Subcutaneous preadipocyte (primary cell): ENCODE measurements around the gene LRRC42. TPM values are rescaled to one million over a fixed set of nuclear protein-coding genes. Genes with fewer than 3 reads are reported as not detected.

Experiments
- total RNA-seq: library from RNA; depleted of rRNA; stranded (reverse); fragments of >200 nt; gene quantifications from 2 replicates; pipeline ENCODE4 v1.2.3, GENCODE V29; 2012

Gene LRRC42, protein sequence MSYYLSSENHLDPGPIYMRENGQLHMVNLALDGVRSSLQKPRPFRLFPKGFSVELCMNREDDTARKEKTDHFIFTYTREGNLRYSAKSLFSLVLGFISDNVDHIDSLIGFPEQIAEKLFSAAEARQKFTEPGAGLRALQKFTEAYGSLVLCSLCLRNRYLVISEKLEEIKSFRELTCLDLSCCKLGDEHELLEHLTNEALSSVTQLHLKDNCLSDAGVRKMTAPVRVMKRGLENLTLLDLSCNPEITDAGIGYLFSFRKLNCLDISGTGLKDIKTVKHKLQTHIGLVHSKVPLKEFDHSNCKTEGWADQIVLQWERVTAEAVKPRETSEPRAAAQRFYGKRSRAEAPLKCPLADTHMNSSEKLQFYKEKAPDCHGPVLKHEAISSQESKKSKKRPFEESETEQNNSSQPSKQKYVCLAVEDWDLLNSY
- 29.3 and 30.9 TPM in 2 replicates for total RNA-seq

DNA sequence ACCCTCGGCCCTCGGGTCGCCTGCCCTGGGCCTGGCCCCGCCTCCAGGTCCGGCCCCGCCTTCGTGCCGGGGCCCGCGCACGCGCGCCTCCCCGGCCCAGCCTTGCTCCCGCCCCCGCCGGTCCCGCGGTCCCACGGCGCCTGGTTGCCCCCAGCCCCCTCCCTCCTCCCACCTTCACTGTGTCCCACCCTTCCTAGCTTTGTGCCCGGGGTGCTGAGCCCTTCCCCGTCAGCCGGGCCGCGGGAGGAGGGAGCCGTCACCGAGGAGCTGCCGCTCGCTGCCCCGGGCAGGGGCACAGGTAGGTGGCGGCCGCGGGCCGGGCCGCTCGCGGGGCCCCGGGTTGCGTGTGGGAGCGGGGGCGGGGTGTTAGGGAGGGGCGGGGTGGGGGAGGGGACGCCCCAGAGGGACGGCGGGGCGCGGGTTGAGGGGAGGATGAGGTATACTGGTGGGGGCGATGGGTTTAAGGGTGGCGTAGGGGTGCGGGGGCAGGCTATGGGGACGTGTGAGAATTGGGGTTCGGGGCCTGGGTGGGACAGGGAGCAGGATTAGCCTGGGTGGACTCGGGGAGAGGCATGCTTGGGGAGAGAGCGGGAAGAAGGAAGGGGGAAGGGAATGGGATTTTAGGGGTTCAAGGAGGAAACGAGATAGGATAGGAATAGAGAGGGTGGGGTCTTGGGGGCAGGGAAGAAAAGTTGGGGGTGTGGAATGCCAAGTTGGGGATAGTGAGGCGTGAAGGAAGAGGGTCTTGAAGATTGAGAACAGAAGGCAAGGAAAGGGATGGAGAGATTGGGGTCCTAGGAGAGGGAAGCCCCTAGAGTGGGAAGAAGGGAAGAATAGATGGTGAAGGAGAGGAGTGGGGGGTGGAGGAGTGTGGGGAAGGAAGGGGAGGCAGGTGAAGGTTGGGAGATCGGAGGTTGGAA, at the start of gene LRRC42:
LRRC42 (plus strand) TSS at position 99 of the 920 bp plus-strand sequence. CDS start 5,650 bp downstream, outside the sequence.

DNA sequence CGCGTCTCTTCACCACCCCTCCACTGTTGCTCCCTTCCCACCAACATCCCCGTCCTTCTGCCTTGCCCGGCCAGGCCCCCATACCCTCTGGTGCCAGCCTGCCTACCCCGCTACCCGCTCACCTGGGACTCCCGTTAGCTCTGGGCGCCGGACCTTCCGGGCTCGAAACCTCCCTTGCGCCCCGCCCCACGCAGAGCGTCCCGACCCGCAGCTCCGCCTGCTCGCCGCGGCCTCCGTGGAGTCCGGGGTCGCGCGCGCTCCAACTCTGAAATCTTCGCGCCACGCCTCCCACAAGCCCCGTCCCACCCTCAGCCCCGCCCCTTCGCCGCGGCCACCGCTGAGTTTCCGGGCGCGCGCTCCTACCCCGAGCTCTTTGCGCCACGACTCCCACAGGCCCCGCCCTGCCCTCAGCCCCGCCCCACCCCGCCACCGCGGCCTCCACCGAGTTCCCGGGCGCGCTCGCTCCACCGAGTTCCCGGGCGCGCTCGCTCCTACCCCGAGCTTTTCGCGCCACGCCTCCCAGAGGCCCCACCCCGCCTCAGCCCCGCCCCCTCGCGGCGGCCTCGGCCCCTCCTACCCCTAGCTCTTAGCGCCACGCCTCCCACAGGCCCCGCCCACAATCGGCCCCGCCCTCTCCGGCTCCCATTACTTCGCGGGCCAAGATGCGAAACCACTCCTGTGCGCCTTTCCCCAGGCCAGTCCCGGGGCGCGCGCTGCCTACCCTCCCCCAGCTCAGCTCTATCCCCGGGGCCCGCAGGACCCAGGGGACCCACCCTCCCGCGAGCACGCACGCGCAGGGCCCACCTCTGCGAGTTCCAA, 508 bp upstream of the LRRC42 start, which contains the start of gene IFT25:
IFT25 (minus strand) TSS at position 267 of the 819 bp plus-strand sequence. CDS start 5,617 bp downstream, outside the sequence.

Other genes starting within 250 kb of the LRRC42 start
- 1.5 and 3.3 TPM in 2 replicates for gene GLIS1, start 207.2 kb upstream of the LRRC42 start, total RNA-seq
- gene NDC1, start 108.1 kb upstream of the LRRC42 start, total RNA-seq: 32.0 and 46.1 TPM in 2 replicates
- 16.0 and 17.6 TPM in 2 replicates for gene YIPF1, start 56.6 kb upstream of the LRRC42 start, total RNA-seq
- not detected in 2 replicates for gene DIO1, start 52.2 kb upstream of the LRRC42 start, total RNA-seq
- 25.4 and 27.9 TPM in 2 replicates for gene IFT25, start 651 bp upstream of the LRRC42 start, total RNA-seq
- not detected in 2 replicates for gene LDLRAD1, start 71.8 kb downstream of the LRRC42 start, total RNA-seq
- gene TMEM59, start 106.9 kb downstream of the LRRC42 start, total RNA-seq: 116 and 150 TPM in 2 replicates
- 2.2 and 5.1 TPM in 2 replicates for gene TCEANC2, start 107.3 kb downstream of the LRRC42 start, total RNA-seq
- gene CDCP2, start 206.7 kb downstream of the LRRC42 start, total RNA-seq: not detected in 2 replicates